H1 (cell line): ENCODE results near the gene DIPK1B.

ENCODE experiments used
- CTCF ChIP-seq, 3 experiments: IDR thresholded peaks; 1 replicate in 2 of 3; 2 replicates in 1 of 3; pipeline versions ENCODE4 v1.5.1 to v1.6.1; 2011; ENCODE audit warnings: low read length in 3 of 3, mild to moderate bottlenecking in 3 of 3, inconsistent platforms in 2 of 3, low read depth in 1 of 3, moderate library complexity in 1 of 3; ENCODE audit not compliant: insufficient read depth in 1 of 3; ENCODE audit errors: control extremely low read depth in 1 of 3
- EZH2 ChIP-seq: fragments of 200-600 bp; sonication (generic); IDR thresholded peaks from 2 replicates; pipeline ENCODE4 v1.7.1; 2012; ENCODE audit warnings: low read depth, mild to moderate bottlenecking, moderate library complexity, low read length, inconsistent platforms; ENCODE audit not compliant: severe bottlenecking
- POLR2A ChIP-seq, 2 experiments: IDR thresholded peaks; 1 replicate in 1 of 2; 2 replicates in 1 of 2; pipeline ENCODE4 v1.6.1; 2011; ENCODE audit warnings: low read depth in 2 of 2, low read length in 2 of 2, mild to moderate bottlenecking in 2 of 2; ENCODE audit errors: control extremely low read depth in 1 of 2
- SIN3A ChIP-seq, 2 experiments: IDR thresholded peaks in 1 of 2; conservative IDR thresholded peaks in 1 of 2; 2 replicates each; pipeline ENCODE4 v1.6.1; 2011 to 2012; ENCODE audit warnings: low read length in 2 of 2, improper control_type of control experiment in 1 of 2, low read depth in 1 of 2, mild to moderate bottlenecking in 1 of 2
- SP2 ChIP-seq: IDR thresholded peaks from 2 replicates; pipeline ENCODE4 v1.6.1; 2012; ENCODE audit warnings: mild to moderate bottlenecking, low read length, inconsistent platforms

GRCh38 chr9:136761545-136761981, 49.2 kb downstream of the DIPK1B start:
- TF ChIP-seq SP2, result no peak
- TF ChIP-seq SIN3A (conservative IDR thresholded peaks at IDR 0.05 in 1 of 2, IDR thresholded peaks at IDR 0.05 in 1 of 2; ENCODE audit: low read depth in 1 of 2, low read length in 2 of 2), result no peak
- no peak for TF ChIP-seq EZH2
- TF ChIP-seq CTCF (IDR thresholded peaks at IDR 0.05; ENCODE audit: control extremely low read depth in 1 of 3, insufficient read depth in 1 of 3, low read depth in 1 of 3, low read length in 3 of 3), result no peak
- no peak for TF ChIP-seq POLR2A (IDR thresholded peaks at IDR 0.05; ENCODE audit: control extremely low read depth in 1 of 2, low read depth in 2 of 2, low read length in 2 of 2)
